Measurements from ENCODE around the gene FGF9.

GRCh38 chr13:21710163-21710562, 39.3 kb downstream of the FGF9 start:
- no peak for TF ChIP-seq POLR2A (IDR thresholded peaks at IDR 0.05; ENCODE audit: low read depth, low read length)
- no peak for TF ChIP-seq POLR2AphosphoS5 (IDR thresholded peaks at IDR 0.05; ENCODE audit: low read depth, low read length)
- no peak for TF ChIP-seq TAF1 (IDR thresholded peaks at IDR 0.05; ENCODE audit: low read depth, low read length)
- no peak for TF ChIP-seq PAX5 (IDR thresholded peaks at IDR 0.05; ENCODE audit: insufficient read depth, low read length, severe bottlenecking)
